Measurements from ENCODE around the gene NGEF.

Gene NGEF

GRCh38 chr2:232986155-232986554 is 26.9 kb downstream of the NGEF start:
- no peaks in the 10 kb centered on the region for H3K36me3 ChIP-seq
- DNase-seq, result no peak

DNA sequence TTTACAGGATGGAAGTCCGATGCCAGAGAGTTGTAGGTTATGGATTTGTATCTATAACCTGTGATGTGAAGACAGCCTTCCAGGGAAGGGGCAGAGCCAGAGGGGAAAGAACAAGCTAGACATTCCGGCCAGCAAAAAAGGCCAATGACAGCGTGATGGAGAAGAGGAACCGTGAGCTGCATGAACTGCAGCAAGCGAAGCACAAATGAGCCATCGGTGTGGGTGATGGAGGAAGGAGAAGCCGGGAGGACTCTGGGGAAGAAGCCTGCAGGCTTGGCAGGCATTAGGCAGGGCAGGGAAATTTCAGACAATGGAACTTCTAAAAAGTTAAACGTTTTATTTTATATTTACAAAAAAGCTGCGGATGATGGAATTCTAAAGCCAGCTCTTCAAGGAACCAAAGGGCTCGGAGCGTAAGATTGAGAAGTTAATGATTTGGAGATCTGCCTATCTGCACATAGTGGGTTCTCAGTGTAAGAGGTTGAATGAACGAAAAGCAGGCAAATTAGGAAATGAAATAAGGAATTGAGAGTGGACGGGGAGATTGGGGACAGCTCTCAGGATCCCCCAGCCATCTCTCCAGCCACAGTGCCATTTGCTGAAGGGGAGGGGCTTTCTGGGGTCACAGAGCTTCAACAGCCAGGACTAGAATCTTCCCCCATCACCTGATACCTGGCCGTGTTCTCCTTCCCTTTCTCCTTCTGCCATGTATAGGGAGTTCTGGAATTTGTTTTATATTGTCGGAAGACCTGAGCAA is 28.4 kb downstream of the NGEF start:
- H3K4me3 ChIP-seq, result no peak overlapping the region
- H3K27ac ChIP-seq, result no peak overlapping the region
- TF ChIP-seq, protein P1, sequence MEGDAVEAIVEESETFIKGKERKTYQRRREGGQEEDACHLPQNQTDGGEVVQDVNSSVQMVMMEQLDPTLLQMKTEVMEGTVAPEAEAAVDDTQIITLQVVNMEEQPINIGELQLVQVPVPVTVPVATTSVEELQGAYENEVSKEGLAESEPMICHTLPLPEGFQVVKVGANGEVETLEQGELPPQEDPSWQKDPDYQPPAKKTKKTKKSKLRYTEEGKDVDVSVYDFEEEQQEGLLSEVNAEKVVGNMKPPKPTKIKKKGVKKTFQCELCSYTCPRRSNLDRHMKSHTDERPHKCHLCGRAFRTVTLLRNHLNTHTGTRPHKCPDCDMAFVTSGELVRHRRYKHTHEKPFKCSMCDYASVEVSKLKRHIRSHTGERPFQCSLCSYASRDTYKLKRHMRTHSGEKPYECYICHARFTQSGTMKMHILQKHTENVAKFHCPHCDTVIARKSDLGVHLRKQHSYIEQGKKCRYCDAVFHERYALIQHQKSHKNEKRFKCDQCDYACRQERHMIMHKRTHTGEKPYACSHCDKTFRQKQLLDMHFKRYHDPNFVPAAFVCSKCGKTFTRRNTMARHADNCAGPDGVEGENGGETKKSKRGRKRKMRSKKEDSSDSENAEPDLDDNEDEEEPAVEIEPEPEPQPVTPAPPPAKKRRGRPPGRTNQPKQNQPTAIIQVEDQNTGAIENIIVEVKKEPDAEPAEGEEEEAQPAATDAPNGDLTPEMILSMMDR (IDR thresholded peaks at IDR 0.05), result no peak
- peaks cover 0 to 14% (median 8%) of the 10 kb centered on the region in 4 donors for H3K4me1 ChIP-seq
- H3K27me3 ChIP-seq, result peaks cover 0 to 19% of the 10 kb centered on the region in 2 donors
- peak in 1 of 2 donors; percentile 48 for DNase-seq
- no peaks in the 10 kb centered on the region for H3K36me3 ChIP-seq
- intact Hi-C loops (cut with DNase I; ENCODE audit: low total_unique reads), result no loop called here
- no peaks in the 10 kb centered on the region for H3K9me3 ChIP-seq

More at GRCh38 chr2:232986155-232986554, 26.9 kb downstream of the NGEF start:
- intact Hi-C loops (cut with DNase I; ENCODE audit: low total_unique reads), result no loop called here
- Histone ChIP-seq H3K4me1 (peaks cover 0 to 14% (median 8%) of the 10 kb centered on the region in 4 donors), H3K9me3 (no peaks in the 10 kb centered on the region), H3K27me3 (peaks cover 0 to 16% of the 10 kb centered on the region in 2 donors), H3K27ac (no peak overlapping the region), H3K4me3 (no peak overlapping the region)
- TF ChIP-seq, protein P1 (IDR thresholded peaks at IDR 0.05), result no peak

DNA sequence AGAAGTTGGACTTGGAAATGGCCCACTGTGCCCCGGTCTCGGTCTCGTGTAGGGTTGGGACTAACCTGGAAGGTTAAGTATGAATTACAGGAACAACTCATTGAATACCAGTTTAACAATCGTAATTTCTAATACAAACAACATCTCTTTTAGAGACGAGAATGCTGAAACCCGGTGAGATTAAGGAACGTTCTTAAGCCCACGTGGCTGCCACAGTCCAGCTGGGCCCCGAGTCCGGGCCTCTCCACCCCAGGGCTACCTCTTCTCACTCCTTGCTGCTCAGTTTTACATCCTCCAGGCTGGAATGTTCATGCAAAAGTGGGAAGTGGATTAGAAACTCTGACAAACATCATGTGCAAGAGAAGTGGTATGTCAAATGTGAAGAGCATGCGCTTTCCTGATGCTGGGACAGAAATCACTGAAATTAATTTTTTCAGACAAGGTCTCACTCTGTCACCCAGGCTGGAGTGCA is 29.4 kb downstream of the NGEF start:
- Histone ChIP-seq H3K4me1 (peaks cover 0 to 14% (median 8%) of the 10 kb centered on the region in 4 donors), H3K27ac (no peak overlapping the region), H3K36me3 (no peaks in the 10 kb centered on the region), H3K27me3 (peaks cover 0 to 21% of the 10 kb centered on the region in 2 donors), H3K4me3 (no peak overlapping the region), H3K9me3 (no peaks in the 10 kb centered on the region)
- intact Hi-C loops (cut with DNase I; ENCODE audit: low total_unique reads), result no loop called here
- peak in 1 of 2 donors; percentile 3 for DNase-seq
- TF ChIP-seq, protein P1 (IDR thresholded peaks at IDR 0.05), result no peak

DNA sequence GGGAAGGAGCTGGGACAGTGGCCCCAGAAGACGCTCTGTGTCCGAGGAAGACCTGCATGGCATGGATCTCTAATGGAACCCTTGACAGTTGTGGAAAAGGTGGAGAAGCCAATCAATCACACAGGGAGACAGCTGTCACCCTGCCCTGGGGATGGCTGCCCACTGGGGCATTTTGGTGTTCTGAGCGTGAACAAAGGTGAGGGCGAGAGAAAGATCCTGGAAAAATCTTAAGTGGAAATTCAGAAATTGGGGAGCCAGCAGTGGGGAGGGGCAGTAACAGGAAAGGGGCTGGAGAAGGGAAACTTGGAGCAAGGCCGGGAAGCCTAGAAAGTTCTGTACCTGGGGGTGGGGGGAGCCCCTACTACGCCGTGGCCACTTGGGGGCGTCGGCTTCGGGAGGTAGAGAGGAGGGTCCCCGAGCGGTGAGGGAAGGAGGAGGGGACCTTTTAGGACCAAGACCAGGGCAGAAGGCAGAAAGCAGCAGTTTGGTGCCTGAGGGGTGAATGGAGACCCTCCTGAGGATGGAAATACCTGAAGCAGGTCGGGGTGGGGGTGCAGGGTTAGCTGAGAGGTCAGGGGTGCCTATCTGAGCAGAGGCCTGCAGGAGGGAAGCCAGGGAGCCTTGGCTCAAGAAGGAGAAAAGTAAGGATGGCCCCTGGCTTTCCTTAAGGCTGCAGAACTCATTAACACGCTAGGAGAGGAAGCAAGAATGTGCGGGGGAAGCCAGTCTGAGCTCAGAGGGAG is 30.0 kb downstream of the NGEF start:
- DNase-seq, result peak in 1 of 2 donors; percentile 51
- Histone ChIP-seq H3K36me3 (no peaks in the 10 kb centered on the region), H3K4me1 (peaks cover 0 to 8% (median 3%) of the 10 kb centered on the region in 4 donors), H3K27ac (no peak overlapping the region), H3K9me3 (no peaks in the 10 kb centered on the region), H3K27me3 (peaks cover 0 to 25% of the 10 kb centered on the region in 2 donors), H3K4me3 (no peak overlapping the region)
- TF ChIP-seq, protein P1 (IDR thresholded peaks at IDR 0.05), result no peak
- intact Hi-C loops (cut with DNase I; ENCODE audit: low total_unique reads), result no loop called here

GRCh38 chr2:232981767-232982360 is 31.2 kb downstream of the NGEF start:
- Histone ChIP-seq H3K27ac (no peak overlapping the region), H3K36me3 (no peaks in the 10 kb centered on the region), H3K9me3 (no peaks in the 10 kb centered on the region), H3K4me3 (no peak overlapping the region), H3K4me1 (peaks cover 0 to 3% (median 0%) of the 10 kb centered on the region in 4 donors), H3K27me3 (peaks cover 0 to 29% of the 10 kb centered on the region in 2 donors)
- intact Hi-C loops (cut with DNase I; ENCODE audit: low total_unique reads), result no loop called here
- TF ChIP-seq, protein P1 (IDR thresholded peaks at IDR 0.05), result no peak
- DNase-seq, result peak in 1 of 2 donors; percentile 47

All from tibial artery (tissue), 4 donors.